Neural cell (in vitro differentiated cells): ENCODE data around the gene CHRNA4. TPM values are rescaled to one million over a fixed set of nuclear protein-coding genes. Genes with fewer than 3 reads are reported as not detected.

Source experiments
- H2AFZ ChIP-seq: fragments of 200-600, 300-800 bp; sonication (generic), shearing (Covaris generic); 2 replicates; pipeline ENCODE4 v1.6.0; 2014; ENCODE audit warnings: low read depth, mild to moderate bottlenecking, antibody characterized with exemption, low read length, moderate library complexity
- H3F3A ChIP-seq: fragments of 200-600 bp; shearing (Covaris generic); 2 replicates; pipeline ENCODE4 v1.6.1; 2016; ENCODE audit warnings: mild to moderate bottlenecking, moderate library complexity, mixed read lengths, antibody characterized with exemption, low read length; ENCODE audit not compliant: insufficient read depth, poor library complexity, severe bottlenecking
- H3K27ac ChIP-seq: fragments of 200-600, 300-800 bp; sonication (generic), shearing (Covaris generic); 2 replicates; pipeline ENCODE4 v1.5.1; 2014; ENCODE audit warnings: mild to moderate bottlenecking, low read length, moderate library complexity
- H3K27me3 ChIP-seq: fragments of 300-800, 200-600 bp; sonication (generic), shearing (Covaris generic); 2 replicates; pipeline ENCODE4 v1.6.0; 2014; ENCODE audit warnings: mild to moderate bottlenecking, low read depth, low read length, moderate library complexity; ENCODE audit not compliant: insufficient read depth
- H3K36me3 ChIP-seq: fragments of 300-800, 200-600 bp; sonication (generic), shearing (Covaris generic); 2 replicates; pipeline ENCODE4 v1.5.1; 2014; ENCODE audit warnings: mild to moderate bottlenecking, antibody characterized with exemption, low read length, moderate library complexity; ENCODE audit not compliant: insufficient read depth
- H3K4me2 ChIP-seq: fragments of 300-800, 200-600 bp; sonication (generic), shearing (Covaris generic); 2 replicates; pipeline ENCODE4 v1.6.0; 2014; ENCODE audit warnings: mild to moderate bottlenecking, low read length
- H3K4me3 ChIP-seq: fragments of 300-800, 200-600 bp; sonication (generic), shearing (Covaris generic); 2 replicates; pipeline ENCODE4 v1.5.1; 2014; ENCODE audit warnings: mild to moderate bottlenecking, low read length, moderate library complexity
- H3K79me2 ChIP-seq: fragments of 200-600 bp; shearing (Covaris generic); replicated peaks from 2 replicates; pipeline ENCODE4 v1.6.0; 2014; ENCODE audit warnings: mild to moderate bottlenecking, low read length, moderate library complexity; ENCODE audit not compliant: insufficient read depth
- H3K9ac ChIP-seq: fragments of 300-800, 200-600 bp; sonication (generic), shearing (Covaris generic); 2 replicates; pipeline ENCODE4 v1.6.1; 2016; ENCODE audit warnings: mild to moderate bottlenecking, low read length, mixed read lengths
- H3K9me2 ChIP-seq: fragments of 200-600 bp; shearing (Covaris generic); 2 replicates; pipeline ENCODE4 v1.6.1; 2016; ENCODE audit warnings: mild to moderate bottlenecking, low read length, mixed read lengths; ENCODE audit not compliant: insufficient read depth
- H3K9me3 ChIP-seq: fragments of 200-600, 300-800 bp; sonication (generic), shearing (Covaris generic); 2 replicates; pipeline ENCODE4 v1.6.1; 2016; ENCODE audit warnings: mild to moderate bottlenecking, mixed run types, low read length, moderate library complexity, mixed read lengths
- H4K20me1 ChIP-seq: fragments of 200-600 bp; shearing (Covaris generic); 2 replicates; pipeline ENCODE4 v1.6.1; 2016; ENCODE audit warnings: mild to moderate bottlenecking, mixed run types; ENCODE audit not compliant: insufficient read depth
- CTCF ChIP-seq: fragments of 450-650 bp; IDR thresholded peaks from 2 replicates; pipeline ENCODE4 v1.5.1; 2014; ENCODE audit warnings: antibody characterized with exemption, mild to moderate bottlenecking, moderate library complexity; ENCODE audit not compliant: poor library complexity, severe bottlenecking
- EP300 ChIP-seq: fragments of 450-650 bp; conservative IDR thresholded peaks from 2 replicates; pipeline ENCODE4 v1.6.1; 2014; ENCODE audit warnings: antibody characterized with exemption, mild to moderate bottlenecking, moderate library complexity; ENCODE audit not compliant: poor library complexity, severe bottlenecking
- POLR2AphosphoS5 ChIP-seq: IDR thresholded peaks from 2 replicates; pipeline ENCODE4 v1.6.1; 2012
- RAD21 ChIP-seq: fragments of 450-650 bp; conservative IDR thresholded peaks from 2 replicates; pipeline ENCODE4 v1.6.1; 2014; ENCODE audit warnings: antibody characterized with exemption, mild to moderate bottlenecking, moderate library complexity
- REST ChIP-seq: IDR thresholded peaks from 2 replicates; pipeline ENCODE4 v1.6.1; 2012; ENCODE audit warnings: borderline replicate concordance
- SMC3 ChIP-seq: fragments of 450-650 bp; conservative IDR thresholded peaks from 2 replicates; pipeline ENCODE4 v1.6.1; 2014; ENCODE audit warnings: antibody characterized with exemption, mild to moderate bottlenecking, moderate library complexity; ENCODE audit not compliant: poor library complexity
- polyA plus RNA-seq: library from polyadenylated mRNA; depleted of rRNA; stranded (reverse); fragments of >200 nt; gene quantifications from 2 replicates; pipeline ENCODE4 v1.2.3, GENCODE V29; 2014

The CHRNA4 gene
- polyA plus RNA-seq, 1 donor from 2014 or later, result 6.8 TPM

DNA sequence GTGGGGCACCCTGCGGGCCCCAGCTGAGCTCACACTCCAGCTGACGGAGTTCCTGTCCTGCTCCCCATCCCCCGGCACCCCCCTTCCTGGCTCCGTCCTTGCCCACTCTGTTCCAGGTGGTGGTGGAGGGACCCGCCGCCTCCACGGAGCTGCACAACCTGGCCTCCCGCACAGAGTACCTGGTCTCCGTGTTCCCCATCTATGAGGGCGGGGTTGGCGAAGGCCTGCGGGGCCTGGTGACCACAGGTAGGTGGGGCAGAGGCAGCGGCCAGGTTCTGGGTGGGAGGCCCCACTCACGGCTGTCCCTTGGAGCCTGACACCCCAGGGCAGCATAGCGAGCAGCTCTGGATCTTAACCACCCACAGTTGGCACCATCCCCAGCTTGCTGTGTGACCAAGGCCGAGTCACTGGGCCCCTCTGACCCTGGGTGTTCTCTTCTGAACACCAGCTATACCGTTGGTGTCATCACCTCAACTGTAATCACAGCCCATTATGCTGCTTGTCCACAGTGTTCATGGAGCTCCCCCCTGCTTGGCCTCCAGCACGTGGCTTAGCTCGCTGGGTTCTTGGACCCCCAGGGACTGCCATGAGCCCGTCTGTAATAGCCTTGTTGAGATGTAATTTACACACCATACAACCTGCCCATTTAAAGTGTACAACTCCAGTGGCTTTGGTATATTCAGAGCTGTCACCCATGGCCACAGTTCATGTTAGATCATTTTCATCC, 50.7 kb downstream of the CHRNA4 start:
- Histone ChIP-seq H3K4me3 (no peak overlapping the region), H3K27me3 (no peaks in the 10 kb centered on the region), H3K9me3 (no peaks in the 10 kb centered on the region), H3F3A (no peaks in the 10 kb centered on the region), H3K36me3 (no peaks in the 10 kb centered on the region), H3K9ac (no peak overlapping the region), H3K4me2 (no peak overlapping the region), H3K27ac (no peak overlapping the region), H2AFZ (no peak overlapping the region), H3K9me2 (no peaks in the 10 kb centered on the region), H3K79me2 (no peaks in the 10 kb centered on the region), H4K20me1 (no peaks in the 10 kb centered on the region)
- TF ChIP-seq CTCF (no peak), POLR2AphosphoS5 (peak; percentile 15)

DNA sequence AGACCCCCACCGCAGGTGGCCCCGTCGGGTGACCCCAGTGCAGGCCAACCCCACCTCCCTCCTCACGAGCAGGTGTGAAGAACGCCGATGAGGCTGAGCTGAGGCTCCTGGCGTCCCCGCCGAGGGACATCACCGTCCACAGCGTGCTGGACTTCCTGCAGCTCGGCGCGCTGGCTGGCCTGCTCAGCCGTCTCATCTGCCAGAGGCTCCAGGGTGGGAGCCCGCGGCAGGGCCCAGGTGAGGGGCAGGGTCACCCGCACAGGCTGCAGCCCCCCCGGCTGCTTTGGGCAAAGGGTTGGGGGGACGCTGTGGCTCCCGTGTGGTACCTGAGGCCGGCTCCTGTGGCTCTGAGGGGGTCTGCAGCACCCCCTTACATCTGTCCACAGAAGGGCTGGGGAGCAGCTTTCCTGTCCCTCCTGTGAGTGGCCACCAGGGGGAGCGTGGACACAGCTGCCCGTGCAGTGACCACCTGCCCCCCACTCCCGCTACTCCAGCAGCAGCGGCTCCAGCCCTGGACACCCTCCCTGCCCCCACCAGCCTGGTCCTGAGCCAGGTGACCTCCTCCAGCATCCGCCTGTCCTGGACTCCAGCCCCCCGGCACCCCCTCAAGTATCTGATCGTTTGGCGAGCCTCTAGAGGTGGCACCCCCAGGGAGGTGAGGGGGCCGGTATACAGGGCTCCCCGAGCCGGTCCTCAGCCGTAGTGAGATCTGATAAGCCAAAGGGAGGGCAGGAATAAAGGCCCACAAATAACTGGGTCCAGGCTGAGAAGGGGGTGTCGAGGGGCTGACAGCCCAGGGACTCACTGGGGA, 51.7 kb downstream of the CHRNA4 start:
- no peak overlapping the region for H2AFZ ChIP-seq
- H3K4me3 ChIP-seq, result no peak overlapping the region
- no peaks in the 10 kb centered on the region for H3K36me3 ChIP-seq
- H3K9me3 ChIP-seq, result no peaks in the 10 kb centered on the region
- H3K27ac ChIP-seq, result no peak overlapping the region
- H3K9ac ChIP-seq, result peak overlapping the region; percentile 20
- no peaks in the 10 kb centered on the region for H3F3A ChIP-seq
- H3K27me3 ChIP-seq, result no peaks in the 10 kb centered on the region
- no peaks in the 10 kb centered on the region for H3K79me2 ChIP-seq
- TF ChIP-seq REST, result no peak
- TF ChIP-seq CTCF, result peak; percentile 85
- TF ChIP-seq EP300, result no peak
- peak; percentile 95 for TF ChIP-seq SMC3
- TF ChIP-seq RAD21, result peak; percentile 83
- no peaks in the 10 kb centered on the region for H4K20me1 ChIP-seq
- no peak overlapping the region for H3K4me2 ChIP-seq
- no peaks in the 10 kb centered on the region for H3K9me2 ChIP-seq
